ENCODE results near the gene PDXP.
"Not testable (repeated sequence)": the region's sequence is repeated elsewhere in the genome, so short reads cannot be mapped to it uniquely, and the experiment has no call there.

PDXP gene

GRCh38 chr22:37672920-37673455 lies 14.5 kb downstream of the PDXP start:
- no peak for DNase-seq (ENCODE audit: low read depth in 2 of 3, low spot score in 2 of 3)

- no peak for DNase-seq (ENCODE audit: low read depth in 2 of 3, low spot score in 2 of 3)
Observed at GRCh38 chr22:37674248-37674647, 15.7 kb downstream of the PDXP start.

- DNase-seq (ENCODE audit: low read depth in 2 of 3, low spot score in 2 of 3): peak; percentile 45 to 64 (median 49)
Observed at GRCh38 chr22:37674951-37675929, 16.7 kb downstream of the PDXP start, which contains the start of gene LGALS1. LGALS1 (plus strand) TSS chr22:37675636; CDS start chr22:37675703, 67 bp downstream.

DNA sequence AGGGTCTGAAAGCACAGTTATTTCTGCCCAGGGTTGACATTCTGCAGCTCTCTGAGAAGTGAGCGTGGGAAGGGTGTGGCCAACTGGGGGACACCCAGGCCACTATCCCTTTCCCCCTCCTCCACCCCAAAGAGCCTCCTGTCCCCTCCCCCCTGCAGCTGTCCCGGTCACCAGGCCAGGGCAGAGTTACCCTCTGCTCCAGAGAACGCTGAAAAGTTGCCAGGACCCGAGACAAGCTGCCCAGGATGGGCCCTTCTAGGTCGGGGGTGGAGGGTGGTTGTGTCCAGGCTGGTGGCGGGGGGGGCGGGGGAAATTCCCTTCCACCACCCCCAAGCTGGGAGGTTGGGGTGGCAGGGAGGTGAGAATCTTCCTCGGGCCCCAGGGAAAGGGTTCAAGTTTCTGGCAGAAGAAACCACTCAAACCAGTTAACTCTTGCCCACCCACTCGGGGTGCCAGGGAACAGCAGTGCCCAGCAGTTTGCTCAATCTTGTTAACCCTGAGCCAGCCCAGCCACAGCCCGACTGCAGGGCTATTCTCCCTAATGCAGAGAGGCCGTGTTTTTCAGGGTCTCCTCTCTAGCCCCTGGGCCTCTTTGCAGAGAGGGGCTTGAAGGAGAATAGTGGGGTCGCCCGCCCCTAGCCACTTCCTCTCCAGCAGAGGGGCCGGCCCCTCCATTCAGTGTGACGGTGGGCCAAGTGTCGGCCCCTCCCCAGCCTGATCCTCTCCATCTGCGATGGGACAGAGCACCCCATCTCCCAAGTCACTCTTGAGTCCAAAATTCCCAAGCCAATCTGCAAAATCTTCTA lies 17.6 kb downstream of the PDXP start:
- DNase-seq (ENCODE audit: low read depth in 2 of 3, low spot score in 2 of 3): no peak

DNA sequence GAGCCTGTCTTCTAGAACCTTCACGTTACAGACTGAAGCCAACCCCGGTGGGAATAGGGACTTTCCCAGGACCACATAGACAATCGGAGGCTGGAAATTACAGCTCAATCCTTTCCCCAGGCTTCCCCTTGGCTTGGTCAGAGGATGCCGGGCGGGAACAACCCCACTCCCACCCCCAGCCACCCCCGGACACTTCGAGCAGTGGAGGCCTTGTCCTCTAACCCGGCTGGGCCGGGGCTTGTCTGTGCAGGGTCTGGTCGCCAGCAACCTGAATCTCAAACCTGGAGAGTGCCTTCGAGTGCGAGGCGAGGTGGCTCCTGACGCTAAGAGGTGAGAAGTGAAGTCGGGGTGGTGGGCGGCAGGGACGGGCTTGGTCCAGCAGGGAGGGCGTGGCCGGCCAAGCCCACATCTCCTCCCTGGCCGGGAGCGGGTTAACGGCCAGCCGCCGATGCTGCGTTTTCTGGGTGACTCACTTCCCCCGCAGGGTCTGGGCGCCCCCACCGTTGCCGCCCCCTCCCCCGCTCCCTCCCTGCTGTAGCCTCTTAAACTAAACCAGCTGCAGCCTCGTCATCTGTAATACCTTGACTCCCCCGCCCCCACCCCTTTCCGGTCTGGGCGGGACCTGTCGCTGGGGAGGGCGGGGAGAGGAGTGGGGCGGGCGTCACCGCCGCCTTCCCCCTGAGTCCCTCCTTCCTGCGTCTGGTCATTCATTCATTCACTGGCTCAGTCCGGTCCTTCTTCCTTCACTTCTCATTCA lies 18.4 kb downstream of the PDXP start:
- peak; percentile 82 to 93 (median 91) for DNase-seq (ENCODE audit: low read depth in 2 of 3, low spot score in 2 of 3)

GRCh38 chr22:37677493-37677974 lies 19.0 kb downstream of the PDXP start:
- no peak for DNase-seq (ENCODE audit: low read depth in 2 of 3, low spot score in 2 of 3)

DNA sequence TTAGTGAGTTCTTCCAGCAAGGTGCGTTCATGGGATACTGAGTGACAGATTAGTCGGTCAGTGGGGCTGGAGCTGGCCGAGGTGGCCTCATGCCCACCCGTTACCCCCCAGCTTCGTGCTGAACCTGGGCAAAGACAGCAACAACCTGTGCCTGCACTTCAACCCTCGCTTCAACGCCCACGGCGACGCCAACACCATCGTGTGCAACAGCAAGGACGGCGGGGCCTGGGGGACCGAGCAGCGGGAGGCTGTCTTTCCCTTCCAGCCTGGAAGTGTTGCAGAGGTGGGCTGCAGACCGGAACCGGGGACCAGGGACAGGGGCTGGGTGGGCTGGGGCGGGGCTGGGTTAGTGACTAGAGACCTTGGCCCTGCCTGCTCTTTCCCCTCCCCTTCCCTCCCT lies 19.8 kb downstream of the PDXP start:
- DNase-seq (ENCODE audit: low read depth in 2 of 3, low spot score in 2 of 3): no peak

DNA sequence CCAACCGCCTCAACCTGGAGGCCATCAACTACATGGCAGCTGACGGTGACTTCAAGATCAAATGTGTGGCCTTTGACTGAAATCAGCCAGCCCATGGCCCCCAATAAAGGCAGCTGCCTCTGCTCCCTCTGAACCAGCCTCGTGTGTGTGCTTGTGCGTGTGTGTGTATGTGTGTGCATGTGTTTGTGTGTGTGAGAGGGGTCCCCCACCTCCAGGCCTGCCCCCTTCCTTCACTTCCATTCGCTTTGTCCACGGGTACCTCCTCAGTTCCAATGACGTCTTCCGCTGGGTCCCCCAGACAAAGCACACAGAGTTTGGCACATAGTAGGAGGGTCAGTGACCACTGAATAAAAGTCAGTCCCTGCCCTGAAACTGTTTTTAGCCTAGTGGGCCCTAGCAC lies 21.1 kb downstream of the PDXP start:
- no peak for DNase-seq (ENCODE audit: low read depth in 2 of 3, low spot score in 2 of 3)

GRCh38 chr22:37680191-37680851 lies 21.8 kb downstream of the PDXP start:
- DNase-seq (ENCODE audit: low read depth in 2 of 3, low spot score in 2 of 3): no peak

GRCh38 chr22:37681001-37681424 lies 22.5 kb downstream of the PDXP start:
- DNase-seq (ENCODE audit: low read depth in 2 of 3, low spot score in 2 of 3): no peak

GRCh38 chr22:37681556-37682049 lies 23.1 kb downstream of the PDXP start:
- peak in 1 of 3 experiments; percentile 47 for DNase-seq (ENCODE audit: low read depth in 2 of 3, low spot score in 2 of 3)

DNA sequence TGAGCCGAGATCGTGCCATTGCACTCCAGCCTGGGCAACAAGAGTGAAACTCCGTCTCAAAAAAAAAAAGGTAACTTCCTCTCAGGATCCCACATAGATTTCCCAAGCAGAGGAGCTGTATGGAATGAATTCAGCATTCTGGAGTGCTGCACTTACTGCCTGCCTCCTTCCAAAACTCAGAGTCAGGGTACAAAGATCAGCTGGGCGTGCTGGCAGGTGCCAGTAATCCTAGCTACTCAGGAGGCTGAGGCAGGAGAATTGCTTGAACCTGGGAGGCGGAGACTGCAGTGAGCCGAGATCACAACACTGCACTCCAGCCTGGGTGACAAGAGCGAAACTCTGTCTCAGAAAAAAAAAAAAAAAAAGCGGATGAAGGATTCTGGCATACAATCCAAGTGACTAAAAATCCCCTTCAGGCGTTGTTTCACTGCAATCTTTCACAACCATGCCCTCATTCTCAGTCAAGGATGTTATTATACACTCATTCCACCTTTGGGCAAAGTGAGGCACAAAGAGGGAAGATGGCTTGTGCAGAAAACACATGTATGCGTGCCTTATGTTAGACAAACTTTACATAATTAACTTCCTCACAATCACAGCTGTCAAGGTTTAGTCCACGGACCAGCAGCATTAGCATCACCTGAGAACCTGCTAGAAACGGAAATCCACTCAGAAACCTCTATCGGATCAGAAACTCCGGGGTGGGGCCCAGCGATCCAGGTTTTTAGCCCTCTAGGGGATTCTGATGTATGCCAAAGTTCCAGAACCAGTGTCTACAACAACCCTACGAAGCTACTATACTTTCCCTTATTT lies 26.5 kb downstream of the PDXP start:
- DNase-seq (ENCODE audit: low read depth in 2 of 3, low spot score in 2 of 3): no peak

DNA sequence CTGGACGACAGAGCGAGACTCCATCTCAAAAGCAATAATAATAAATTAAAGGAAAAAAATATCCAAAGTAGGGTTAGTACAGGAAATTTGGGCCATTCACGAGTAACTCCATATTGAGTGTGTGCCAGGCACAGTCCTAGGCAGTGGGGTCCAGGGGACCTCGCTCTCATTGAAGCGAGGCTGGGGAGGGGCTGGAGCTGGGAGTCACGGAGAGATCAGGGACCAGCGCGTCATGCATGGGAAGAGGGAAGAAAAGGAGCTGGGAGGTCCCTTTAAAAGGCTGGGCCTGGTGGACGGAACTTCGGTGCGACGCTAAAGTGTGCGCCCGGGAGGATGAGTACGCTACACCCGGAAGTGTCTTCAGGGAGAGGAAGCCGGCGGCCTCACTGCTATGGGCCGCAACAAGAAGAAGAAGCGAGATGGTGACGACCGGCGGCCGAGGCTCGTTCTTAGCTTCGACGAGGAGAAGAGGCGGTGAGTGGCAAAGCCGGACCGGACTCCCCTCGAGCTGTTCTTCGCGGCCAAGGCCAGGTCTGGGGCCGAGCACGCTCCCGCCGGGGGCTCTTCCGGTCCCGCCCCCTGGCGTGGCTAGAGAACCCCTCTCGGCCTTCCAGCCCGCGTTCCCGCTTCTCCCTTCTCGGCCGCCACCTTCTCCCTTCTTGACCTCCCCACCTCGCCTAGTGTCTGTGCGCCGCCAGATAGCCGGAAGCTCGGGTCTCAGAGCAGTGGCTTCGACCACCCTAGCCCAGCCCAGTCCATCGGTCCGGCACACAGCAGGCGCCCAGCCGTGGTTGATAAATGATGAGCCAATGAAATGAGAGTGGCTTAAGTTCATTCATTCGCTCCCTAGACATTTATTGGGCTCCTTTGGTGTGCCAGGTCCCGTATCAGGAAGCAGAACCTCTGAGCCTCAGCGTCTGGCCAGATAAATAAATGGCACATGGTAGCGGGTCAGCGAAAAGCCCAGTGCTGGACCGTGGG lies 27.8 kb downstream of the PDXP start, which contains the start of gene NOL12:
Gene NOL12 (plus strand): TSS at position 342 of the 981 bp plus-strand sequence. CDS start 50 bp downstream, at position 392.
- DNase-seq (ENCODE audit: low read depth in 2 of 3, low spot score in 2 of 3): peak; percentile 53 to 68 (median 64)

- DNase-seq (ENCODE audit: low read depth in 2 of 3, low spot score in 2 of 3): no peak
Observed at GRCh38 chr22:37690407-37690806, 31.9 kb downstream of the PDXP start.

DNA sequence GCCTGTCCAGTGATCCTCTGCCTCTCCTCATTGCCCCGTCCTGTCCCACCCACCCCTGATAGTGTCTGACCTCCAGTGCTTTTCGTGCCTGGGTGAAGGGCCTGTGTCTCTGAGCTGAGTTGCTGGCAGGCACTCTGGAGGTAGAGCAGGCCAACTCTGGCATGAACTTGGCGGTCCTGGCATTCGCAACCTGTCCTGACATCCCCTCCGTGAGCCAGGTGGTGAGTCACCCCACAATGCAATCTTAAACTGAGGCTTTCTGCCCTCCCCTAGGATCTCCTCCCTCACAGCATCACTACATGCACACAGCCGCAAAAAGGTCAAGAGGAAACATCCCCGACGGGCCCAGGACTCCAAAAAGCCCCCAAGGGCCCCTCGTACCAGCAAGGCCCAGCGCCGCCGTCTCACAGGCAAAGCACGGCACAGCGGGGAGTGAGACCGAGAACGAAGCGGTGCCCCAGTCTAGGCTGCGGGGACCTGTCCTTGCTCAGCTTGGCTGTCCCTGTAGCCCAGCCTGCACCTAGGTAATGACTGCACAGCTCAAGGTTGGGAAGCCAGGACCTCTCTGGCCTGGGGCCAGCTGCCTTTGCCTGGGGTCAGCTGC lies 32.5 kb downstream of the PDXP start:
- no peak for DNase-seq (ENCODE audit: low read depth in 2 of 3, low spot score in 2 of 3)

- no peak for DNase-seq (ENCODE audit: low read depth in 2 of 3, low spot score in 2 of 3)
Observed at GRCh38 chr22:37692627-37693285, 34.2 kb downstream of the PDXP start.

- DNase-seq (ENCODE audit: low read depth in 2 of 3, low spot score in 2 of 3): not testable (repeated sequence)
Observed at GRCh38 chr22:37694131-37694530, 35.6 kb downstream of the PDXP start.

Measured in activated CD8-positive, alpha-beta memory T cell treated with anti-CD3 and anti-CD28 coated beads for 48 hours (primary cell).